ENCODE results near the gene F11R.
A peak's percentile ranks its signal among the peaks of the same experiment; 100 is the strongest.

F11R gene

GRCh38 chr1:160951443-160952128 lies 69.4 kb downstream of the F11R start:
- no peak overlapping the region for H3K27ac ChIP-seq (ENCODE audit: extremely low read depth, low read depth, low read length)
- no peaks in the 10 kb centered on the region for H3K9me3 ChIP-seq (ENCODE audit: control insufficient read depth, insufficient read depth, low read depth, low read length)
- H3K4me3 ChIP-seq (ENCODE audit: low read depth, low read length): no peak overlapping the region
- ChIA-PET POLR2A (no interaction called here), CTCF (interaction anchor here (0.6 to 6.7 kb wide), 54 partner anchors 9 to 339 kb away, joined by 3 to 132 read pairs (median 4); partner anchors contain the start of gene KLHDC9)
- TF ChIP-seq ZFHX2 (tag by site-specific recombination; conservative IDR thresholded peaks at IDR 0.05) (no peak), ZNF785 (tag by site-specific recombination; IDR thresholded peaks at IDR 0.05) (no peak), ZBTB1 (tag by site-specific recombination; IDR thresholded peaks at IDR 0.05) (no peak), CTCF (tag by site-specific recombination; IDR thresholded peaks at IDR 0.05) (peak; percentile 58), ZNF580 (tag by site-specific recombination; IDR thresholded peaks at IDR 0.05) (no peak), GLIS1 (tag by site-specific recombination; IDR thresholded peaks at IDR 0.05) (no peak), PRDM1 (tag by site-specific recombination; IDR thresholded peaks at IDR 0.05) (no peak), WT1 (tag by site-specific recombination; IDR thresholded peaks at IDR 0.05) (no peak), ZNF768 (tag by site-specific recombination; IDR thresholded peaks at IDR 0.05) (no peak), ZNF654 (tag by site-specific recombination; IDR thresholded peaks at IDR 0.05; ENCODE audit: low read depth) (peak; percentile 57), HOXD13 (CRISPR knock-in tag; IDR thresholded peaks at IDR 0.05; ENCODE audit: borderline replicate concordance) (no peak), PRDM10 (tag by site-specific recombination; IDR thresholded peaks at IDR 0.05) (peak; percentile 81)
- no peaks in the 10 kb centered on the region for H3K36me3 ChIP-seq (ENCODE audit: control insufficient read depth in 2 of 2, insufficient read depth in 1 of 2, low read length in 2 of 2)
- H3K4me1 ChIP-seq (ENCODE audit: control insufficient read depth, insufficient read depth, low read length): no peaks in the 10 kb centered on the region

- Histone ChIP-seq H3K36me3 (ENCODE audit: control insufficient read depth in 2 of 2, insufficient read depth in 1 of 2, low read length in 2 of 2) (no peaks in the 10 kb centered on the region), H3K9me3 (ENCODE audit: control insufficient read depth, insufficient read depth, low read depth, low read length) (no peaks in the 10 kb centered on the region), H3K4me3 (ENCODE audit: low read depth, low read length) (no peak overlapping the region), H3K27ac (ENCODE audit: extremely low read depth, low read depth, low read length) (no peak overlapping the region), H3K4me1 (ENCODE audit: control insufficient read depth, insufficient read depth, low read length) (no peaks in the 10 kb centered on the region)
- ChIA-PET CTCF (interaction anchor here (0.6 to 6.7 kb wide), 22 partner anchors 10 to 341 kb away, joined by 3 to 132 read pairs (median 5); partner anchors contain the start of gene CD48), POLR2A (interaction anchor here (0.6 kb wide), 1 partner anchor 182 kb away, joined by 7 read pairs; no protein-coding TSS in a partner anchor)
- TF ChIP-seq ZNF146 (tag by site-specific recombination; IDR thresholded peaks at IDR 0.05): no peak
- TF ChIP-seq ZIC2 (tag by site-specific recombination; IDR thresholded peaks at IDR 0.05): no peak
- TF ChIP-seq ZNF660 (tag by site-specific recombination; IDR thresholded peaks at IDR 0.05): no peak
- no peak for TF ChIP-seq ZNF366 (tag by site-specific recombination; conservative IDR thresholded peaks at IDR 0.05)
- TF ChIP-seq ZNF157 (tag by site-specific recombination; IDR thresholded peaks at IDR 0.05): no peak
- no peak for TF ChIP-seq ZFP41 (tag by site-specific recombination; IDR thresholded peaks at IDR 0.05; ENCODE audit: borderline replicate concordance)
- TF ChIP-seq ZNF18 (tag by site-specific recombination; IDR thresholded peaks at IDR 0.05): no peak
- TF ChIP-seq ZNF280D (tag by site-specific recombination; IDR thresholded peaks at IDR 0.05): no peak
- no peak for TF ChIP-seq ZNF341 (tag by site-specific recombination; IDR thresholded peaks at IDR 0.05; ENCODE audit: low read depth)
- TF ChIP-seq PBX3 (CRISPR knock-in tag; IDR thresholded peaks at IDR 0.05): no peak
- no peak for TF ChIP-seq ZBTB1 (tag by site-specific recombination; IDR thresholded peaks at IDR 0.05)
- no peak for TF ChIP-seq ZNF785 (tag by site-specific recombination; IDR thresholded peaks at IDR 0.05)
- TF ChIP-seq ZNF19 (tag by site-specific recombination; IDR thresholded peaks at IDR 0.05; ENCODE audit: low read depth): no peak
These were observed 70.3 kb downstream of the F11R start for GRCh38 chr1:160950657-160951056.
